ENCODE measurements around the gene CORIN. TPM values are rescaled to one million over a fixed set of nuclear protein-coding genes. Genes with fewer than 3 reads are reported as not detected.
"Not testable (repeated sequence)": the region's sequence is repeated elsewhere in the genome, so short reads cannot be mapped to it uniquely, and the experiment has no call there.

Gene CORIN
- total and polyA plus RNA-seq, 2 of the 4 experiments (the other 2 are of a cell fraction) = 20.3 to 24.7 TPM

DNA sequence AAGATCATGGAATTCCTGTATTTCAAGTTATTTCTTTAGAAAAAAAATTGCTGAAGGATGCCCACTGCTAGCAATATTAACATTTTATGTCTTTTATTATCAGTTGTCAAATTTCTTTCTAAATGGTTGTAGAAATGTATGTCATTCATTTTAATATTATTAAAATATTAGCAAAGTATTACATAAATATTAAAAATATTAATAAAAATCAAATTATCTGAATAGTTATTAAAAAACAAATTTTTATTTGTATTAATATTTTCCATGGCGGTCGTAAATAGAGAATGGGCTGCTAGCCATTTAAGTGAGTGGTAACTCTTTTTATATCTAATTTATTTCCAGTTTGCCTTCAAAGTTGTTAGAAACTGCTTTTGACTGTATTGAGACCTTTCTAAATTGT, 280.6 kb downstream of the CORIN start:
- Histone ChIP-seq H4K91ac (ENCODE audit: insufficient read depth, low read depth, low read length) (no peak overlapping the region), H2BK5ac (ENCODE audit: low read depth, low read length, poor library complexity, severe bottlenecking) (no peak overlapping the region), H3K9ac (ENCODE audit: low read depth, low read length) (no peak overlapping the region), H2BK15ac (ENCODE audit: low read depth, low read length) (no peak overlapping the region), H3K4me3 (ENCODE audit: insufficient read depth, low read depth, low read length) (no peak overlapping the region), H3K18ac (ENCODE audit: low read depth, low read length) (no peak overlapping the region), H3K56ac (ENCODE audit: extremely low read depth, insufficient read depth, low read length) (no peak overlapping the region), H2AFZ (replicated peaks; ENCODE audit: low read length, poor library complexity) (no peak overlapping the region), H2AK5ac (ENCODE audit: low read depth, low read length) (no peak overlapping the region), H3K79me1 (ENCODE audit: low read depth in 1 of 2, low read length in 2 of 2) (peaks cover 6 to 9% of the 10 kb centered on the region in 2 experiments; a peak in 3 of 4 replicates), H2BK120ac (ENCODE audit: low read depth, low read length) (no peak overlapping the region), H3K4me1 (ENCODE audit: control insufficient read depth, insufficient read depth, low read length) (no peaks in the 10 kb centered on the region; the same call in 1 of the 2 replicates), H3K14ac (replicated peaks; ENCODE audit: low read depth, low read length) (no peak overlapping the region), H3K4me2 (ENCODE audit: low read depth, low read length) (no peak overlapping the region), H4K5ac (ENCODE audit: low read depth, low read length) (no peak overlapping the region), H3K9me3 (ENCODE audit: control insufficient read depth, insufficient read depth, low read length) (no peaks in the 10 kb centered on the region), H3K4ac (ENCODE audit: low read depth, low read length) (no peak overlapping the region), H3K36me3 (ENCODE audit: control insufficient read depth, insufficient read depth, low read length) (peaks cover 16% of the 10 kb centered on the region), H3K27ac (ENCODE audit: insufficient read depth, low read length) (no peak overlapping the region), H3K27me3 (ENCODE audit: control insufficient read depth, insufficient read depth, low read length) (no peaks in the 10 kb centered on the region), H4K20me1 (ENCODE audit: insufficient read depth, low read length) (no peaks in the 10 kb centered on the region), H2AK9ac (replicated peaks; ENCODE audit: low read depth, low read length, poor library complexity) (no peak overlapping the region), H3K23ac (ENCODE audit: low read depth, low read length) (no peak overlapping the region), H3K9me1 (ENCODE audit: insufficient read depth, low read length) (no peaks in the 10 kb centered on the region; the same call in 1 of the 2 replicates), H4K8ac (ENCODE audit: low read depth in 2 of 2, low read length in 2 of 2) (no peak overlapping the region), H2BK20ac (ENCODE audit: low read depth, low read length) (no peak overlapping the region)
- CTCF ChIA-PET = no interaction called here
- WGBS, 2 experiments (ENCODE audit: extremely low coverage in 2 of 2, insufficient read length in 1 of 2) = no CpG with 5 or more reads among the region's 2 CpGs
- dilution Hi-C loops (cut with HindIII; ENCODE audit: low sequenced_read_pairs, unreplicated experiment) = no loop called here
- ATAC-seq (ENCODE audit: low read depth) (no peak), DNase-seq (no peak)
- intact Hi-C loops (cut with micrococcal nuclease) = no loop called here
- POLR2A ChIA-PET (ENCODE audit: unreplicated experiment) = no interaction called here
- no TSS peak for BruUV-seq (replicated peaks)
- in situ Hi-C loops (cut with MboI; ENCODE audit: low sequenced_read_pairs) = loop anchor here (25.0 kb wide), 1 partner anchor 620 kb away; no protein-coding TSS in a partner anchor
- TF ChIP-seq CHD1 (IDR thresholded peaks at IDR 0.05; ENCODE audit: low read depth, low read length) = no peak
- TF ChIP-seq POLR2A (IDR thresholded peaks at IDR 0.05; ENCODE audit: low read depth, low read length) = no peak
- TF ChIP-seq MAZ (IDR thresholded peaks at IDR 0.05; ENCODE audit: borderline replicate concordance, low read depth, low read length) = no peak
- TF ChIP-seq CEBPB (IDR thresholded peaks at IDR 0.05; ENCODE audit: low read depth, low read length) = no peak
- no peak for TF ChIP-seq RFX5 (IDR thresholded peaks at IDR 0.05; ENCODE audit: low read depth, low read length)
- TF ChIP-seq, protein P1, sequence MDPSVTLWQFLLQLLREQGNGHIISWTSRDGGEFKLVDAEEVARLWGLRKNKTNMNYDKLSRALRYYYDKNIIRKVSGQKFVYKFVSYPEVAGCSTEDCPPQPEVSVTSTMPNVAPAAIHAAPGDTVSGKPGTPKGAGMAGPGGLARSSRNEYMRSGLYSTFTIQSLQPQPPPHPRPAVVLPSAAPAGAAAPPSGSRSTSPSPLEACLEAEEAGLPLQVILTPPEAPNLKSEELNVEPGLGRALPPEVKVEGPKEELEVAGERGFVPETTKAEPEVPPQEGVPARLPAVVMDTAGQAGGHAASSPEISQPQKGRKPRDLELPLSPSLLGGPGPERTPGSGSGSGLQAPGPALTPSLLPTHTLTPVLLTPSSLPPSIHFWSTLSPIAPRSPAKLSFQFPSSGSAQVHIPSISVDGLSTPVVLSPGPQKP (IDR thresholded peaks at IDR 0.05; ENCODE audit: borderline replicate concordance, low read depth, low read length) = no peak
- TF ChIP-seq MXI1 (IDR thresholded peaks at IDR 0.05; ENCODE audit: borderline replicate concordance, low read depth, low read length) = no peak
- TF ChIP-seq NFE2L2 (IDR thresholded peaks at IDR 0.05; ENCODE audit: low read depth, low read length) = no peak
- TF ChIP-seq FOS (IDR thresholded peaks at IDR 0.05; ENCODE audit: low read depth, low read length) = no peak

DNA sequence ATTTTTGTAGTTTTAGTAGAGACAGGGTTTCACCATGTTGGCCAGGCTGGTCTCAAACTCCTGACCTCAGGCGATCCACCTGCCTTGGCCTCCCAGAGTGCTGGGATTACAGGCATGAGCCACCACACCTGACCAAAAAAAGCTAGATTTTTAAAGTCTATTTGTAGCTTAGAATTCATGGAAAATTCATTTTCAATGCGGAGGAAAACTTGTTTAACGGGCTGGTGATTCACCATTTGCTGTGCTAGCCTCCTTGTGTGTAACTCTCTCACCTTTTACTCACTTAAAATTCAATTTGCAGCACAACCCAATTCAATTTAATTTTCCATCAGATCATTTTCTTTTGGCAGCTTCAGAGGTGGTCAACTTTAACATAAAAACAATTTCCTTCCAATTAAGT, 281.9 kb downstream of the CORIN start:
- peaks cover 15% of the 10 kb centered on the region for H3K36me3 ChIP-seq (ENCODE audit: control insufficient read depth, insufficient read depth, low read length)

More for the DNA sequence above, 281.9 kb downstream of the CORIN start:
- ATAC-seq (ENCODE audit: low read depth); dilution Hi-C loops (cut with HindIII; ENCODE audit: low sequenced_read_pairs, unreplicated experiment); H3K27ac ChIP-seq (ENCODE audit: insufficient read depth, low read length); H3K4me3 ChIP-seq (ENCODE audit: insufficient read depth, low read depth, low read length); H3K4me1 ChIP-seq (ENCODE audit: control insufficient read depth, insufficient read depth, low read length); H2BK5ac ChIP-seq (ENCODE audit: low read depth, low read length, poor library complexity, severe bottlenecking); H3K56ac ChIP-seq (ENCODE audit: extremely low read depth, insufficient read depth, low read length); H3K4ac ChIP-seq (ENCODE audit: low read depth, low read length); H2BK120ac ChIP-seq (ENCODE audit: low read depth, low read length); H4K5ac ChIP-seq (ENCODE audit: low read depth, low read length); H3K9me1 ChIP-seq (ENCODE audit: insufficient read depth, low read length); H3K4me2 ChIP-seq (ENCODE audit: low read depth, low read length); H4K20me1 ChIP-seq (ENCODE audit: insufficient read depth, low read length); BruUV-seq (replicated peaks); H2BK15ac ChIP-seq (ENCODE audit: low read depth, low read length); H3K9me3 ChIP-seq (ENCODE audit: control insufficient read depth, insufficient read depth, low read length); H3K23ac ChIP-seq (ENCODE audit: low read depth, low read length); H3K18ac ChIP-seq (ENCODE audit: low read depth, low read length); H3K27me3 ChIP-seq (ENCODE audit: control insufficient read depth, insufficient read depth, low read length); CTCF ChIA-PET; H4K8ac ChIP-seq (ENCODE audit: low read depth in 2 of 2, low read length in 2 of 2); DNase-seq; POLR2A ChIA-PET (ENCODE audit: unreplicated experiment); H3K9ac ChIP-seq (ENCODE audit: low read depth, low read length); H2AK9ac ChIP-seq (replicated peaks; ENCODE audit: low read depth, low read length, poor library complexity); H2AK5ac ChIP-seq (ENCODE audit: low read depth, low read length); H4K91ac ChIP-seq (ENCODE audit: insufficient read depth, low read depth, low read length); H3K14ac ChIP-seq (replicated peaks; ENCODE audit: low read depth, low read length); intact Hi-C loops (cut with micrococcal nuclease); H2BK20ac ChIP-seq (ENCODE audit: low read depth, low read length); H2AFZ ChIP-seq (replicated peaks; ENCODE audit: low read length, poor library complexity): not testable (repeated sequence)
- peaks cover 10 to 13% of the 10 kb centered on the region in 2 experiments; a peak in 3 of 4 replicates for H3K79me1 ChIP-seq (ENCODE audit: low read depth in 1 of 2, low read length in 2 of 2)
- in situ Hi-C loops (cut with MboI; ENCODE audit: low sequenced_read_pairs) = loop anchor here (25.0 kb wide), 1 partner anchor 619 kb away; no protein-coding TSS in a partner anchor
- WGBS, 2 experiments (ENCODE audit: extremely low coverage in 2 of 2, insufficient read length in 1 of 2) = 100% methylated on average over 2 of the region's 3 CpGs; no CpG with 5 or more reads in 1 of the 2 experiments
